Body of pancreas (tissue), 4 donors: ENCODE results near the gene PLXNB3. TPM values are rescaled to one million over a fixed set of nuclear protein-coding genes. Genes with fewer than 3 reads are reported as not detected.

Experiments used
- ATAC-seq: fragments of 150-250 bp; one replicate; pipeline ENCODE4 v1.9.1; 2016
- DNase-seq, 4 donors: peaks; one replicate each; pipeline ENCODE4 v3.0.0-alpha.2; 2019
- H3K27ac ChIP-seq, 4 donors: fragments of 200-600 bp; sonication (generic); 1 replicate in 3 of 4; 2 replicates in 1 of 4; pipeline versions ENCODE4 v1.5.1 to v1.6.1; 2016 to 2019; ENCODE audit warnings: mild to moderate bottlenecking in 1 of 4, mixed read lengths in 1 of 4, moderate library complexity in 1 of 4
- H3K27me3 ChIP-seq, 2 donors: fragments of 200-600 bp; sonication (generic); one replicate each; pipeline ENCODE4 v1.6.0; 2016; ENCODE audit warnings: mild to moderate bottlenecking in 1 of 2
- H3K36me3 ChIP-seq, 2 donors: fragments of 200-600 bp; sonication (generic); replicated peaks in 1 of 2; 2 replicates each; pipeline ENCODE4 v1.5.1; 2016; ENCODE audit warnings: low read depth in 2 of 2; ENCODE audit not compliant: insufficient read depth in 1 of 2
- H3K4me1 ChIP-seq: fragments of 200-600 bp; sonication (generic); one replicate; pipeline ENCODE4 v1.6.0; 2016
- H3K4me3 ChIP-seq, 2 donors: fragments of 200-600 bp; sonication (generic); 1 replicate in 1 of 2; 2 replicates in 1 of 2; pipeline ENCODE4 v1.5.1; 2016 to 2019
- H3K9me3 ChIP-seq, 3 donors: fragments of 200-600 bp; sonication (generic); 1 replicate in 2 of 3; 2 replicates in 1 of 3; pipeline ENCODE4 v1.5.1; 2016
- CTCF ChIP-seq, 7 experiments: fragments of 450-650 bp in 4 of 7; fragments of 200-600 bp in 3 of 7; sonication (generic) in 3 of 7; IDR thresholded peaks; one replicate each; pipeline ENCODE4 v1.5.1; 2016 to 2019; ENCODE audit warnings: antibody characterized with exemption in 7 of 7
- POLR2A ChIP-seq, 3 donors: fragments of 450-650 bp; IDR thresholded peaks; one replicate each; pipeline ENCODE4 v1.6.1; 2016; ENCODE audit warnings: antibody characterized with exemption in 3 of 3, mild to moderate bottlenecking in 2 of 3
- WGBS, 2 donors: methylation state at CpG; one replicate each; pipeline ENCODE4 v1.1.5; 2017; 5-methylcytosine and 5-hydroxymethylcytosine counted together
- intact Hi-C: fragments of 100-400 bp; cut with DNase I; formaldehyde crosslinking; loops from one replicate; pipeline ENCODE4 v1.15.1; 2023
- total RNA-seq, 2 donors: library from RNA; depleted of rRNA; stranded (reverse); fragments of >200 nt; gene quantifications; one replicate each; pipeline ENCODE4 v1.1.0, GENCODE V29; 2016

PLXNB3 gene
- total RNA-seq, 2 donors from 2014 or later, result 4.2 to 13.2 TPM

- intact Hi-C loops, result no loop called here
- no peak for ATAC-seq
- TF ChIP-seq POLR2A (IDR thresholded peaks at IDR 0.05), result no peak
- TF ChIP-seq CTCF (IDR thresholded peaks at IDR 0.05), result no peak
- Histone ChIP-seq H3K4me3 (no peak overlapping the region), H3K27ac (no peak overlapping the region), H3K27me3 (no peaks in the 10 kb centered on the region), H3K36me3 (no peaks in the 10 kb centered on the region), H3K9me3 (no peaks in the 10 kb centered on the region), H3K4me1 (peaks cover 8% of the 10 kb centered on the region)
- 64 to 74% methylated on average over 7 to 16 of the region's 18 CpGs for WGBS, 2 donors
- no peak for DNase-seq
These were observed 16.0 kb downstream of the PLXNB3 start for GRCh38 chrX:153779891-153780677.

GRCh38 chrX:153780678-153781427 is 16.8 kb downstream of the PLXNB3 start, which contains the start of gene SRPK3:
SRPK3 (plus strand) TSS chrX:153781041; CDS start chrX:153781087, 46 bp downstream.
- intact Hi-C loops, result no loop called here
- WGBS, 2 donors, result 13% methylated on average over 9 of the region's 52 CpGs; no CpG with 5 or more reads in 1 of the 2 donors
- Histone ChIP-seq H3K27me3 (no peaks in the 10 kb centered on the region), H3K36me3 (peaks cover 0 to 3% of the 10 kb centered on the region in 2 donors), H3K4me3 (no peak within 1 kb of the TSS), H3K9me3 (no peaks in the 10 kb centered on the region), H3K27ac (no peak within 1 kb of the TSS), H3K4me1 (peaks cover 8% of the 10 kb centered on the region)
- TF ChIP-seq POLR2A (IDR thresholded peaks at IDR 0.05) (no peak), CTCF (IDR thresholded peaks at IDR 0.05) (no peak)
- DNase-seq, result peak in 1 of 4 donors; percentile 39
- peak; percentile 40 for ATAC-seq

- H3K27me3 ChIP-seq, result no peaks in the 10 kb centered on the region
- H3K4me3 ChIP-seq, result no peak overlapping the region
- no peaks in the 10 kb centered on the region for H3K9me3 ChIP-seq
- H3K4me1 ChIP-seq, result peaks cover 8% of the 10 kb centered on the region
- intact Hi-C loops, result no loop called here
- DNase-seq (no peak), ATAC-seq (no peak)
- TF ChIP-seq CTCF (IDR thresholded peaks at IDR 0.05) (no peak), POLR2A (IDR thresholded peaks at IDR 0.05) (no peak)
- peaks cover 0 to 3% of the 10 kb centered on the region in 2 donors for H3K36me3 ChIP-seq
- WGBS, 2 donors, result 69% methylated on average over 3 of the region's 24 CpGs; no CpG with 5 or more reads in 1 of the 2 donors
- no peak overlapping the region for H3K27ac ChIP-seq
These were observed 17.5 kb downstream of the PLXNB3 start for GRCh38 chrX:153781428-153782047.

- H3K36me3 ChIP-seq, result peaks cover 0 to 3% of the 10 kb centered on the region in 2 donors
- 50 to 70% methylated on average over 2 to 7 of the region's 11 CpGs for WGBS, 2 donors
- intact Hi-C loops, result no loop called here
- ATAC-seq, result no peak
- H3K27me3 ChIP-seq, result no peaks in the 10 kb centered on the region
- no peaks in the 10 kb centered on the region for H3K9me3 ChIP-seq
- peaks cover 8% of the 10 kb centered on the region for H3K4me1 ChIP-seq
- no peak overlapping the region for H3K27ac ChIP-seq
- TF ChIP-seq POLR2A (IDR thresholded peaks at IDR 0.05), result no peak
- TF ChIP-seq CTCF (IDR thresholded peaks at IDR 0.05), result no peak
- no peak overlapping the region for H3K4me3 ChIP-seq
- DNase-seq, result no peak
These were observed 18.3 kb downstream of the PLXNB3 start for GRCh38 chrX:153782313-153782712.
